HepG2 (cell line): ENCODE data around the gene CFAP99.

ENCODE experiments used
- AGO1 ChIP-seq: fragments of 200-400 bp; formaldehyde crosslinking; IDR thresholded peaks from 2 replicates; pipeline ENCODE4 v1.6.1; 2017; ENCODE audit warnings: mild to moderate bottlenecking, low read depth, low read length, moderate library complexity; ENCODE audit not compliant: poor library complexity, severe bottlenecking
- ARHGAP35 ChIP-seq: sonication (generic); formaldehyde crosslinking; IDR thresholded peaks from 2 replicates; pipeline ENCODE4 v1.9.0; 2022; ENCODE audit warnings: mild to moderate bottlenecking, inconsistent platforms, moderate library complexity, missing genetic modification reagents, borderline replicate concordance
- ARID3A ChIP-seq: IDR thresholded peaks from 2 replicates; pipeline ENCODE4 v1.6.1; 2012; ENCODE audit warnings: low read depth, low read length, improper control_type of control experiment
- BRD4 ChIP-seq: sonication (generic); formaldehyde crosslinking; IDR thresholded peaks from 2 replicates; pipeline ENCODE4 v1.4.0; 2020; ENCODE audit warnings: missing genetic modification reagents
- CTCF ChIP-seq: sonication (generic); formaldehyde crosslinking; IDR thresholded peaks from 2 replicates; pipeline ENCODE4 v1.5.0; 2020; ENCODE audit warnings: mild to moderate bottlenecking, missing genetic modification reagents, moderate library complexity
- HOXA7 ChIP-seq: sonication (generic); formaldehyde crosslinking; IDR thresholded peaks from 2 replicates; pipeline ENCODE4 v1.8.1; 2022; ENCODE audit warnings: mild to moderate bottlenecking, missing genetic modification reagents, moderate library complexity
- PCBP2 ChIP-seq: fragments of 200-400 bp; formaldehyde crosslinking; optimal IDR thresholded peaks from 2 replicates; pipeline ENCODE3; 2018; ENCODE audit warnings: low read length, low read depth; ENCODE audit not compliant: poor library complexity, severe bottlenecking
- POLR2A ChIP-seq, 2 experiments: IDR thresholded peaks; 2 replicates each; pipeline ENCODE4 v1.6.1; 2011; ENCODE audit warnings: low read depth in 2 of 2, low read length in 2 of 2, mild to moderate bottlenecking in 1 of 2, moderate library complexity in 1 of 2; ENCODE audit not compliant: insufficient read depth in 1 of 2
- POLR2AphosphoS5 ChIP-seq: IDR thresholded peaks from 2 replicates; pipeline ENCODE4 v1.6.1; 2012; ENCODE audit warnings: low read depth, low read length
- SMC3 ChIP-seq: IDR thresholded peaks from 2 replicates; pipeline ENCODE4 v1.6.1; 2011; ENCODE audit warnings: low read length, improper control_type of control experiment
- ZNF24 ChIP-seq: fragments of 450-650 bp; IDR thresholded peaks from 2 replicates; pipeline ENCODE4 v1.6.1; 2017; ENCODE audit warnings: antibody characterized with exemption, mild to moderate bottlenecking

GRCh38 chr4:2450394-2451035, 31.8 kb downstream of the CFAP99 start:
- TF ChIP-seq BRD4 (CRISPR knock-in tag), result no peak
- TF ChIP-seq POLR2AphosphoS5, result no peak
- TF ChIP-seq AGO1, result no peak
- TF ChIP-seq SMC3, result no peak
- no peak for TF ChIP-seq PCBP2
- TF ChIP-seq ZNF24, result no peak
- no peak for TF ChIP-seq HOXA7 (CRISPR knock-in tag)
- no peak for TF ChIP-seq ARID3A
- no peak for TF ChIP-seq CTCF (CRISPR knock-in tag)
- TF ChIP-seq ARHGAP35 (CRISPR knock-in tag), result no peak
- no peak for TF ChIP-seq POLR2A (IDR thresholded peaks at IDR 0.05; ENCODE audit: insufficient read depth in 1 of 2, low read depth in 2 of 2, low read length in 2 of 2)
